DOHH2 (cell line): ENCODE results near the gene NR3C2.

Experiments
- CTCF ChIP-seq: fragments of 200-600 bp; sonication (generic); IDR thresholded peaks from one replicate; pipeline ENCODE4 v1.5.1; 2014; ENCODE audit warnings: antibody characterized with exemption, mild to moderate bottlenecking, low read depth, low read length; ENCODE audit not compliant: poor library complexity, severe bottlenecking
- EZH2phosphoT487 ChIP-seq: fragments of 200-600 bp; sonication (generic); IDR thresholded peaks from 2 replicates; pipeline ENCODE4 v1.6.1; 2017; ENCODE audit warnings: borderline replicate concordance, mild to moderate bottlenecking, antibody characterized with exemption, low read length, moderate library complexity, mixed read lengths

GRCh38 chr4:148118633-148119032 lies 323.6 kb downstream of the NR3C2 start:
- TF ChIP-seq CTCF = no peak
- TF ChIP-seq EZH2phosphoT487 = no peak
